GM12892 (cell line): ENCODE data around the gene TMEM151A.

ENCODE experiments used
- POLR2A ChIP-seq: IDR thresholded peaks from 2 replicates; pipeline ENCODE4 v1.6.1; 2011; ENCODE audit warnings: low read depth, low read length, control low read depth
- POLR2AphosphoS5 ChIP-seq: IDR thresholded peaks from 2 replicates; pipeline ENCODE4 v1.6.1; 2011; ENCODE audit warnings: low read depth, low read length, control low read depth
- TAF1 ChIP-seq: IDR thresholded peaks from 2 replicates; pipeline ENCODE4 v1.6.1; 2011; ENCODE audit warnings: low read depth, mild to moderate bottlenecking, control low read depth, low read length, borderline replicate concordance

GRCh38 chr11:66327171-66328030 lies 35.7 kb downstream of the TMEM151A start:
- no peak for TF ChIP-seq POLR2AphosphoS5
- no peak for TF ChIP-seq POLR2A
- no peak for TF ChIP-seq TAF1
